Duodenal mucosa (tissue), 2 donors: ENCODE results near the gene TMEM214.

ENCODE experiments used
- H3K27ac ChIP-seq: one replicate; pipeline ENCODE4 v1.7.0; 2013; ENCODE audit warnings: low read depth, low read length
- H3K27me3 ChIP-seq, 2 donors: one replicate each; pipeline ENCODE4 v1.7.0; 2013; ENCODE audit warnings: low read length in 2 of 2, control low read depth in 1 of 2; ENCODE audit not compliant: insufficient read depth in 2 of 2, control insufficient read depth in 1 of 2
- H3K36me3 ChIP-seq, 2 donors: one replicate each; pipeline ENCODE4 v1.7.0; 2013; ENCODE audit warnings: low read length in 2 of 2, control low read depth in 1 of 2; ENCODE audit not compliant: insufficient read depth in 2 of 2, control insufficient read depth in 1 of 2
- H3K4me1 ChIP-seq, 2 donors: one replicate each; pipeline ENCODE4 v1.7.0; 2013; ENCODE audit warnings: low read length in 2 of 2, control low read depth in 1 of 2; ENCODE audit not compliant: insufficient read depth in 2 of 2, control insufficient read depth in 1 of 2
- H3K4me3 ChIP-seq, 2 donors: one replicate each; pipeline ENCODE4 v1.7.0; 2013; ENCODE audit warnings: low read length in 2 of 2, low read depth in 1 of 2
- H3K9ac ChIP-seq, 2 donors: one replicate each; pipeline ENCODE4 v1.7.0; 2013; ENCODE audit warnings: low read length in 2 of 2, low read depth in 1 of 2
- H3K9me3 ChIP-seq, 2 donors: one replicate each; pipeline ENCODE4 v1.7.0; 2013; ENCODE audit warnings: low read length in 2 of 2, control low read depth in 1 of 2; ENCODE audit not compliant: control insufficient read depth in 1 of 2

The TMEM214 gene, protein sequence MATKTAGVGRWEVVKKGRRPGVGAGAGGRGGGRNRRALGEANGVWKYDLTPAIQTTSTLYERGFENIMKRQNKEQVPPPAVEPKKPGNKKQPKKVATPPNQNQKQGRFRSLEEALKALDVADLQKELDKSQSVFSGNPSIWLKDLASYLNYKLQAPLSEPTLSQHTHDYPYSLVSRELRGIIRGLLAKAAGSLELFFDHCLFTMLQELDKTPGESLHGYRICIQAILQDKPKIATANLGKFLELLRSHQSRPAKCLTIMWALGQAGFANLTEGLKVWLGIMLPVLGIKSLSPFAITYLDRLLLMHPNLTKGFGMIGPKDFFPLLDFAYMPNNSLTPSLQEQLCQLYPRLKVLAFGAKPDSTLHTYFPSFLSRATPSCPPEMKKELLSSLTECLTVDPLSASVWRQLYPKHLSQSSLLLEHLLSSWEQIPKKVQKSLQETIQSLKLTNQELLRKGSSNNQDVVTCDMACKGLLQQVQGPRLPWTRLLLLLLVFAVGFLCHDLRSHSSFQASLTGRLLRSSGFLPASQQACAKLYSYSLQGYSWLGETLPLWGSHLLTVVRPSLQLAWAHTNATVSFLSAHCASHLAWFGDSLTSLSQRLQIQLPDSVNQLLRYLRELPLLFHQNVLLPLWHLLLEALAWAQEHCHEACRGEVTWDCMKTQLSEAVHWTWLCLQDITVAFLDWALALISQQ

DNA sequence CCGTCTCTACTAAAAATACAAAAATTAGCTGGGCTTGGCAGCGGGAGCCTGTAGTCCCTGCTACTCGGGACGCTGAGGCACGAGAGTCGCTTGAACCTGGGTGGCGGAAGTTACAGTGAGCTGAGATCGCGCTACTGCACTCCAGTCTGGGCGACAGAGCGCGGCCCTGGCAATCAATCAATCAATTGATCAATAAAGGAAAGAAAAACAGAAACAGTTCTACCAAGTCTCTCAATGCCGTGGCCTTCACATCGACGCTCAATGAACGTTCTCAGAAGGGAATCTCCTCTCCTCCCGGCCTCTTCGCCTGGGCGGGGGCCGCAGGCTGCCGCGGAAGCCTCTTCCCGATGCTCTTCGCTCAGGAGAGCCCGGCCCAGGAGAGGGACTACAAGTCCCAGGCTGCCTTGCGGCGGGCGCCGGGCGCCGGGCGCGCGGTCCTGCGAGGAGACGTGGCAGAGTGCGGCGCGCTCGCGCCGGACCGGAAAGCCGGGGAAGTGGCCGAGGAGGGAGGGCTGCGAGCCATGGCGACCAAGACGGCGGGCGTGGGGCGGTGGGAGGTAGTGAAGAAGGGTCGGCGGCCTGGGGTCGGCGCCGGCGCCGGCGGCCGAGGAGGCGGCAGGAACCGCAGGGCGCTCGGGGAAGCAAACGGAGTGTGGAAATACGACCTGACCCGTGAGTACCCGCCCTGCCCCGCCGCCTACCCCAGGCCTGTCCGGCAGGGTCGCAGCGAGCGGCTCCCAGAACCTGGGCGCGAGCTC, at the start of gene TMEM214:
TMEM214 (plus strand) TSS at position 471 of the 758 bp plus-strand sequence; CDS start at position 522, 51 bp downstream.
- H3K27me3 ChIP-seq: no peaks in the 10 kb centered on the region
- H3K9ac ChIP-seq: peak within 1 kb of the TSS; percentile 77 to 100
- peaks cover 22 to 27% of the 10 kb centered on the region in 2 donors for H3K4me1 ChIP-seq
- peak within 1 kb of the TSS; percentile 87 to 99 for H3K4me3 ChIP-seq
- H3K9me3 ChIP-seq: no peaks in the 10 kb centered on the region
- H3K36me3 ChIP-seq: peaks cover 26 to 33% of the 10 kb centered on the region in 2 donors
- peak within 1 kb of the TSS; percentile 34 for H3K27ac ChIP-seq

DNA sequence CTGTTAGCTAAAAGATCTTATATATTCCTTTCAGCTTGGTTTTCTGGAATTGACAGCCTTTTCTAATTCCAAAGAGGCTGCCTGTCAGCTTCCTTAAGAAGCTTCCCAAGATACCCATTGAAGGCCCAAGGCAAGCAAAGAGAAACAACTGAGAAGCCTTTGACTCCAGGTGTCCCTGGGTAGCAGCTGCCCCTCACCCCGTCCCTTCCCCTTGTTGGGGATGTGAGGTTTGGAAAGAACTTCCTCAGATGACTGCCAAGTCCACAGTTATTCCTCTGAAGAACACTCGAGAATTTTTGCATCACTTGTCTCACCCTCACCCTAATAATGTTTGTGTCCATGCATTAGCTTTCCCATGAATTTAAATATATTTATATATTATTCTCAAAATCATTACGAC, 49.0 kb upstream of the TMEM214 start:
- Histone ChIP-seq H3K4me1 (peaks cover 12 to 18% of the 10 kb centered on the region in 2 donors), H3K36me3 (no peaks in the 10 kb centered on the region), H3K27ac (no peak overlapping the region), H3K27me3 (no peaks in the 10 kb centered on the region), H3K9me3 (no peaks in the 10 kb centered on the region), H3K9ac (no peak overlapping the region), H3K4me3 (no peak overlapping the region)

DNA sequence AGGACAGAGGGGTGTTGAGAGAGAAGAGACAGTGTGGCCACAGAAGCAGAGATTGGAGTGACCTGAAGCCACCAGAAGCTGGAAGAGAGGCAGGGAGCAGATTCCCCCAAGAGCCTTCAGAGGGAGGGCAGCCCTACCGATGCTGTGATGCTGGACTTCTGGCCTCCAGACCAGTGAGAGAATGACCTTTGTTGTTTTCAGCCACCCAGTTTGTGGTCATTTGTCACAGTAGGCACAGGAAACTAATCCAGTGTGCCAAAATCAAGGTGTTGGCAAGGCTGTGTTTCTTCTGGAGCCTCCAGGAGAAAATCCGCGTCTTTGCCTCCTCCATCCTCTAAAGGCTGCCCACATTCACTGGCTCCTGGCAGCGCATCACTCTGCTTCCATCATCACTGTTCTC, 47.0 kb upstream of the TMEM214 start:
- no peak overlapping the region for H3K9ac ChIP-seq

DNA sequence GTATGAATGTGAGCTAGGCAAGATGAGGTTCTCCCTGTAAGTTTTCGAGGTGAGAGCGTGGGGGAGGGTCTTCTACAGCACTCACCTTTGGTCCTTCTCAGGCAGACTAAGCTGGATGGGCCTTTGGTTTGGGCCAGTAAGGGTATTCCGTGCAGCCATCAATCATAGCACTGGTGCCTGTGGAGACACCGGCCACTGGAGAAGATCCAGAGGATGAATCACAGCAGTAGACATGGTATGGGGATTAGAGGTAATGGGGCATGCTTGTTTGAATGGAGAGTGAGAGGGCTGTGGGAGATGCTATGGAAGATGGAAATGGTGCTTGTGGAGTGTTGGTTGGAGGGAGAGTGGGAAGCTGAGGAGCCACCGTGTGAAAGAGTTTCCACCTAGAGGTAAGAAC, 46.2 kb upstream of the TMEM214 start:
- H3K9ac ChIP-seq: no peak overlapping the region
- no peak overlapping the region for H3K4me3 ChIP-seq
- H3K27me3 ChIP-seq: no peaks in the 10 kb centered on the region
- no peaks in the 10 kb centered on the region for H3K9me3 ChIP-seq
- H3K27ac ChIP-seq: no peak overlapping the region
- H3K36me3 ChIP-seq: no peaks in the 10 kb centered on the region
- peaks cover 15 to 20% of the 10 kb centered on the region in 2 donors for H3K4me1 ChIP-seq

More for the DNA sequence above, 47.0 kb upstream of the TMEM214 start:
- Histone ChIP-seq H3K36me3 (no peaks in the 10 kb centered on the region), H3K9me3 (no peaks in the 10 kb centered on the region), H3K27ac (no peak overlapping the region), H3K4me1 (peaks cover 12 to 17% of the 10 kb centered on the region in 2 donors), H3K27me3 (no peaks in the 10 kb centered on the region), H3K4me3 (no peak overlapping the region)

DNA sequence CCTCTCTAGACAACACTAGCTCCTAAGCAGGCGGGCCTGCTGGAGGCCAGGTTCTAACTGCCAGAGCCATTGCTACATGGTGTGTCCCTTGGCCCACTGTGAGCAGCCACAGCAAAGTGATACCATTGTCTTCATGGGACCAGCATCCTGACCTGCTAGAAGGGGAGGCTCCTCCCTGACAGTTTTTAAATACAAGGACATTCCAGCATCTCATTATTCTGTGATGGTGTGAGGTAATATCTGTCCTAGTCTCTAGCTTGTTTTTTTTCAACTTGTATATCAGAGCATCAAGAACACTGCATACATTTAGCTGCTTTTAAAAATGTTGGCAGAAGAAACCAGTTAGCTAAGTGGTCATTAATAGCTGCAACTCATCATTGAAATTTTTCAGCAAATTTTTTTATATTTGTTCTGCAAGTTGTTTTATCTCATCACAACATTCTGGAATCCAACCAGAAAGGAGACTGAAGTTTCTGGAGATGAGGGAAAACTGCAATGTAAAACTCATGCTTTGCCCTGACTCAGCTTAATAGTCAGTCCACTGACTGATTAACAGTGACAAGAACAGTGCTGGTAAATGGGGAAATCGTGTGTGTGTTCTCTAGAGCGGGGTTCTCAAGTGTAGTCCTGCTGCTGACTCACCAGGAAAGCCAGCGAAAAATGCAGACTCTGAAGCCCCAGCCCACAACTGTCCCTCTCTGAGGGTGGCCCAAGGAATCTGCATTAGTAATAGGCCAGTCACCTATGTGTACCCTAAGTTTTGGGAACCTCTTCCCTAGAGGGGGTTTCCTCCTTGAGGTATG, 44.5 kb upstream of the TMEM214 start:
- no peak overlapping the region for H3K9ac ChIP-seq
- no peak overlapping the region for H3K27ac ChIP-seq
- no peaks in the 10 kb centered on the region for H3K27me3 ChIP-seq
- peaks cover 6% of the 10 kb centered on the region in 2 donors for H3K4me1 ChIP-seq
- H3K36me3 ChIP-seq: no peaks in the 10 kb centered on the region
- no peaks in the 10 kb centered on the region for H3K9me3 ChIP-seq
- no peak overlapping the region for H3K4me3 ChIP-seq

DNA sequence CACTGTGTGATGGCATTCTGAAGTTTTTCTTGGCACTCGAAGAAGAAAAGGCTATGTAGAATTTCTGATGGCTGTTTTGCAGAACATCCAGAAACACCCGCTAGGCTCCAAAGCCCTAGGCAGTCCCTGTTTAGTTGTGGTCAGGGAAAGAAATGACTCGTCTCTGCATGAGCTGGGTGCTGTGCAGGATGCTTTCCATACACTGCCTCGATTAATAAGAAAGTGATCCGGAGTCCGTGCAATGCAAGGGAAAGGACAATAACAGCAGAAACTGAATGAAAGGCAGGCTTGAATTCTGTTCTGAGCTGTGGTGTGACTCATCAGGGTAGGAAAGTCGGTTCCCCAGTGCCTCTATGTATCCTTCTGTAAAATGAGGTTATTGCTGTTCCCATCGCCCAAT, 43.6 kb upstream of the TMEM214 start:
- H3K4me3 ChIP-seq: no peak overlapping the region
- H3K9me3 ChIP-seq: no peaks in the 10 kb centered on the region
- H3K36me3 ChIP-seq: no peaks in the 10 kb centered on the region
- H3K4me1 ChIP-seq: peaks cover 6% of the 10 kb centered on the region in 2 donors
- no peak overlapping the region for H3K27ac ChIP-seq
- H3K9ac ChIP-seq: no peak overlapping the region
- no peaks in the 10 kb centered on the region for H3K27me3 ChIP-seq

DNA sequence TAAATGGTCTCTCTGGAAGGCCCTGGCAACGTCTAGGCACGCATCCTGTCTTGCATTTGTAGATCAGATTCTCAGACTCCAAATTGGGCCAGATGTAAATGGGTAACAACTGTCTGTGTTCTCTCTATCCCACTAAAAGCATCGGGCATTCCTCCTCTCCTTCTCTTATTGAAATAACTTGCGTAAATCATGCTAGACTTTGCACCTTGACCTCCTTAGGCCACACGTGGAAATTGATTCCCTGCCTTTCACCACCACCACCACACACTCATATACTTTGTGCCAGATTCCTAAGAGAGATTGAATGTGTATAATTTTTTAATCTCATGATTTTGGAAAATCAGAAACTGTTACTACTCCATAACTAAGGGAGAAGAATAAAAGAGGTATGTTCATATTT, 41.0 kb upstream of the TMEM214 start:
- H3K27ac ChIP-seq: no peak overlapping the region
- H3K4me1 ChIP-seq: peaks cover 6% of the 10 kb centered on the region in 2 donors
- no peaks in the 10 kb centered on the region for H3K9me3 ChIP-seq
- no peak overlapping the region for H3K9ac ChIP-seq
- no peaks in the 10 kb centered on the region for H3K36me3 ChIP-seq
- no peak overlapping the region for H3K4me3 ChIP-seq
- no peaks in the 10 kb centered on the region for H3K27me3 ChIP-seq

DNA sequence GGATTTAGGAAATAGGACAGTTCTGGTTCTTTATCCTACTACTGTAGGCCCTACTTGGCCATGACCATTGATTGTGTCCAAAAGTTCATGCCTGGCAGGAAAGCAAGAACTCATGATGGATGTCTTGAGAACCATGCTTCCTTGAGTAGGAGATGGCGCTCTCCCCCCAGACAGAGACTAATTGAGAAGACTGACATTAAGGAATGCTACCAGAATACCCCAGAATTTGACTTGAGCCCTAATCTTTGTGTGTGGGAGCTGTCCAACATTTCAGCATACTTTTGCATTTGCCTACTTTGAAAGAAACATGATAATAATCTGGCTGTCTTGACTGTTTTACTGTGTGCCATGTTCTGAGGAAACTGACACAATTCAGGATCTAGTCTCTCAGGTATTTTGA, 39.0 kb upstream of the TMEM214 start:
- Histone ChIP-seq H3K4me1 (peaks cover 6% of the 10 kb centered on the region in 2 donors), H3K36me3 (no peaks in the 10 kb centered on the region), H3K27me3 (no peaks in the 10 kb centered on the region), H3K9me3 (no peaks in the 10 kb centered on the region), H3K27ac (no peak overlapping the region), H3K9ac (no peak overlapping the region), H3K4me3 (no peak overlapping the region)

DNA sequence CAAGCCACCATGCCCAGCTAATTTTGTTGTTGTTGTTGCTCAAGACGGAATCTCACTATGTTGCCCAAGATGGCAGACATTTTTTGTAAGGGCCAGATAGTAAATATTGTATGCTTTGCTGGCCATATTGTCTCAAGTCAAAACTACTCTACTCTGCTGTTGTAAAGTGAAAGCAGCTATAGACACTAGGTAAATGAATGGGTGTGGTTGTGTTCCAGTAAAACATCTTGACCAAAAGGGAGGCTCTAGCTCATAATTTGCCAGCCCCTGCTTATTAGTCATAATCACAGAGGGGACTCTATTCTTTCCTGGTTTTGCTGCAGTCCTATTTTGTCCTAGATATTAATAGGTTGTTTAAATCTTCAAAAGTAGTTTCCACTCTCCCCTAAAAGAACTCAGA, 37.8 kb upstream of the TMEM214 start:
- H3K9me3 ChIP-seq: no peaks in the 10 kb centered on the region
- H3K36me3 ChIP-seq: no peaks in the 10 kb centered on the region
- no peak overlapping the region for H3K9ac ChIP-seq
- H3K27ac ChIP-seq: no peak overlapping the region
- H3K4me1 ChIP-seq: peaks cover 6% of the 10 kb centered on the region in 2 donors
- no peaks in the 10 kb centered on the region for H3K27me3 ChIP-seq
- no peak overlapping the region for H3K4me3 ChIP-seq
